Measurements from ENCODE around the gene SLC6A5. TPM values are rescaled to one million over a fixed set of nuclear protein-coding genes. Genes with fewer than 3 reads are reported as not detected.
A peak's percentile ranks its signal among the peaks of the same experiment; 100 is the strongest.

The SLC6A5 gene
- total RNA-seq (2021; fragmentation: NEBNext Ultra II Directional; extraction: Animal tissue kit (Norgen Biotek cat#: 25700)) (not detected in 2 replicates), polyA plus RNA-seq (2011; rRNA removed) (not detected in 2 replicates), polyA minus RNA-seq (2011; rRNA and poly(A)+ RNA removed) (not detected in 2 replicates)
- not detected for polyA plus RNA-seq (2011; cell fraction: cytosol; rRNA removed)
- 0.01 TPM for polyA plus RNA-seq (2011; cell fraction: nucleus; rRNA removed)
- not detected in 4 replicates for polyA plus RNA-seq (2012, experiment 1 of 2)
- not detected for polyA plus RNA-seq (2012, experiment 2 of 2)
- polyA plus RNA-seq (2013, experiment 1 of 2), result 0.02 TPM
- 0.02 TPM for polyA plus RNA-seq (2013, experiment 2 of 2)
- not detected for polyA minus RNA-seq (2011; cell fraction: cytosol; rRNA and poly(A)+ RNA removed)
- not detected for polyA minus RNA-seq (2011; cell fraction: nucleus; rRNA and poly(A)+ RNA removed)
- long read RNA-seq, experiment 1, result 0 reads
- long read RNA-seq, experiment 2, result 0 reads

GRCh38 chr11:20599221-20600019, at the start of gene SLC6A5:
Gene SLC6A5, plus strand, starts transcription at chr11:20599608. Its CDS starts 65 bp downstream, at chr11:20599673.
- no peaks in the 10 kb centered on the region for H3K9me3 ChIP-seq (ENCODE audit: insufficient read depth in 2 of 2, low read depth in 1 of 2, low read length in 1 of 2)
- H3K27ac ChIP-seq (ENCODE audit: low read depth, low read length), result no peak within 1 kb of the TSS
- DNase-seq (ENCODE audit: low read depth in 1 of 2, low spot score in 2 of 2), result peak; percentile 49 to 88
- H2BK15ac ChIP-seq (ENCODE audit: low read length), result no peak within 1 kb of the TSS
- no peaks in the 10 kb centered on the region for H3K79me1 ChIP-seq (ENCODE audit: low read depth, low read length)
- H3K36me3 ChIP-seq (ENCODE audit: control insufficient read depth in 2 of 4, insufficient read depth in 4 of 4, low read length in 3 of 4), result no peaks in the 10 kb centered on the region; a peak in 1 of 8 replicates
- H3K56ac ChIP-seq (replicated peaks; ENCODE audit: insufficient read length, low read depth, low read length), result no peak within 1 kb of the TSS
- H2BK20ac ChIP-seq (ENCODE audit: low read length), result no peak within 1 kb of the TSS
- H2BK5ac ChIP-seq (ENCODE audit: low read depth, low read length), result no peak within 1 kb of the TSS
- no peak within 1 kb of the TSS for H2AK5ac ChIP-seq (ENCODE audit: low read depth, low read length)
- no peak within 1 kb of the TSS for H3K18ac ChIP-seq (ENCODE audit: extremely low read depth, low read length)
- H4K5ac ChIP-seq (ENCODE audit: insufficient read length, low read depth, low read length), result no peak within 1 kb of the TSS
- H3K4me2 ChIP-seq (ENCODE audit: insufficient read depth in 1 of 2, low read depth in 2 of 2, low read length in 2 of 2), result peak within 1 kb of the TSS; percentile 72 to 76; a peak in 2 of 4 replicates
- no peak within 1 kb of the TSS for H3K14ac ChIP-seq (ENCODE audit: insufficient read length)
- H3K4me1 ChIP-seq (replicated peaks in 1 of 4; ENCODE audit: control insufficient read depth in 3 of 4, insufficient read depth in 4 of 4, low read length in 3 of 4), result peaks cover 0 to 13% (median 2%) of the 10 kb centered on the region in 4 experiments; a peak in 5 of 7 replicates
- peaks cover 0 to 6% of the 10 kb centered on the region in 2 experiments for H4K20me1 ChIP-seq (replicated peaks in 1 of 2; ENCODE audit: control insufficient read depth in 1 of 2, insufficient read depth in 2 of 2, low read length in 2 of 2)
- H4K8ac ChIP-seq (ENCODE audit: extremely low read depth, insufficient read depth, low read length), result no peak within 1 kb of the TSS
- no peak within 1 kb of the TSS for H4K91ac ChIP-seq (replicated peaks; ENCODE audit: insufficient read length, low read length)
- H3K4me3 ChIP-seq (ENCODE audit: extremely low read depth in 1 of 4, insufficient read depth in 2 of 4, low read depth in 3 of 4, low read length in 4 of 4), result peak within 1 kb of the TSS in 2 of 4 experiments; percentile 4 to 58; a peak in 2 of 8 replicates
- no peak within 1 kb of the TSS for H3K23ac ChIP-seq (ENCODE audit: insufficient read length)
- WGBS, 2 experiments (ENCODE audit: extremely low coverage in 1 of 2, insufficient coverage in 1 of 2, insufficient read length in 1 of 2, insufficient replicate concordance in 2 of 2, low coverage in 1 of 2, low lambda C conversion rate in 2 of 2, missing lambda C conversion rate in 1 of 2), result 30% methylated on average over 25 of the region's 25 CpGs; no CpG with 5 or more reads in 1 of the 2 experiments
- H2BK12ac ChIP-seq (ENCODE audit: low read depth, low read length), result no peak within 1 kb of the TSS
- peaks cover 58 to 96% (median 89%) of the 10 kb centered on the region in 4 experiments for H3K27me3 ChIP-seq (replicated peaks in 1 of 4; ENCODE audit: control insufficient read depth in 3 of 4, extremely low read depth in 1 of 4, insufficient read depth in 3 of 4, low read length in 3 of 4)
- no peak within 1 kb of the TSS for H2BK120ac ChIP-seq (replicated peaks; ENCODE audit: low read depth, low read length)
- CTCF ChIA-PET (ENCODE audit: partially characterized antibody), result interaction anchor here (1.0 to 5.2 kb wide), 4 partner anchors 11 to 201 kb away, joined by 3 to 29 read pairs (median 6); no protein-coding TSS in a partner anchor
- no peak within 1 kb of the TSS for H2AFZ ChIP-seq (ENCODE audit: low read length)
- H3K79me2 ChIP-seq (ENCODE audit: control insufficient read depth in 1 of 2, insufficient read depth in 2 of 2, low read length in 2 of 2), result no peaks in the 10 kb centered on the region
- no peak for FAIRE-seq
- no peak within 1 kb of the TSS for H3K4ac ChIP-seq (replicated peaks; ENCODE audit: insufficient read length, low read depth, low read length)
- no peaks in the 10 kb centered on the region; the same call in 1 of the 2 replicates for H3K23me2 ChIP-seq (ENCODE audit: low read depth, low read length)
- no peak within 1 kb of the TSS for H3K9ac ChIP-seq (replicated peaks in 1 of 4; ENCODE audit: extremely low read depth in 1 of 4, low read depth in 3 of 4, low read length in 3 of 4)
- POLR2A ChIA-PET (ENCODE audit: partially characterized antibody), result interaction anchor here (0.6 kb wide), 1 partner anchor 94 kb away, joined by 3 read pairs; no protein-coding TSS in a partner anchor
- no peak for TF ChIP-seq USF2 (IDR thresholded peaks at IDR 0.05; ENCODE audit: low read length)
- TF ChIP-seq EP300 (IDR thresholded peaks at IDR 0.05; ENCODE audit: borderline replicate concordance in 1 of 2, low read depth in 2 of 2, low read length in 2 of 2), result peak in 1 of 2 experiments; percentile 14; a peak in 1 of 3 replicates
- TF ChIP-seq CBX5 (IDR thresholded peaks at IDR 0.05; ENCODE audit: low read depth, low read length), result no peak
- no peak for TF ChIP-seq TBP (IDR thresholded peaks at IDR 0.05; ENCODE audit: low read depth, low read length)
- no peak for TF ChIP-seq RBBP5 (IDR thresholded peaks at IDR 0.05; ENCODE audit: borderline replicate concordance, low read depth, low read length)
- no peak for TF ChIP-seq SIRT6 (IDR thresholded peaks at IDR 0.05; ENCODE audit: low read length)
- TF ChIP-seq JUND (IDR thresholded peaks at IDR 0.05; ENCODE audit: low read length), result no peak
